Activated CD4-positive, alpha-beta T cell treated with anti-CD3 and anti-CD28 coated beads for 36 hours (primary cell): ENCODE measurements around the gene THAP11. TPM values are rescaled to one million over a fixed set of nuclear protein-coding genes. Genes with fewer than 3 reads are reported as not detected.
"Not testable (repeated sequence)": the region's sequence is repeated elsewhere in the genome, so short reads cannot be mapped to it uniquely, and the experiment has no call there.

Experiments
- ATAC-seq: fragments of 200-7000 bp; cut with Tn5 transposase; one replicate; pipeline ENCODE4 v1.10.0; 2021; ENCODE audit warnings: mild to moderate bottlenecking, moderate library complexity
- CTCF ChIA-PET: fragments of 350-600 bp; sonication (Branson Sonifier 250); formaldehyde crosslinking; loops from one replicate; lab custom pipeline; 2021; ENCODE audit warnings: antibody characterized with exemption; lab: Charles Lee
- POLR2A ChIA-PET: fragments of 350-600 bp; sonication (Branson Sonifier 250); formaldehyde crosslinking; loops from one replicate; lab custom pipeline; 2021; ENCODE audit warnings: antibody characterized with exemption, inconsistent platforms; lab: Charles Lee
- DNase-seq: peaks from one replicate; pipeline ENCODE4 v3.0.0-alpha.2; 2020
- H3K27ac Mint-ChIP-seq: one replicate; pipeline ENCODE4 v1.8.0; 2021; ENCODE audit warnings: mixed read lengths
- H3K27me3 Mint-ChIP-seq: one replicate; pipeline ENCODE4 v1.8.0; 2021; ENCODE audit warnings: mixed read lengths
- H3K36me3 Mint-ChIP-seq: one replicate; pipeline ENCODE4 v1.8.0; 2021; ENCODE audit warnings: low read depth, mixed read lengths
- H3K4me1 Mint-ChIP-seq: one replicate; pipeline ENCODE4 v1.8.0; 2021; ENCODE audit warnings: mixed read lengths
- H3K4me3 Mint-ChIP-seq: one replicate; pipeline ENCODE4 v1.8.0; 2021; ENCODE audit warnings: mild to moderate bottlenecking, moderate library complexity, mixed read lengths
- H3K9me3 Mint-ChIP-seq: one replicate; pipeline ENCODE4 v1.8.0; 2021; ENCODE audit warnings: low read depth, mixed read lengths
- intact Hi-C, 2 experiments: fragments of 100-400 bp; cut with DNase I in 1 of 2; cut with micrococcal nuclease in 1 of 2; formaldehyde crosslinking; loops; one replicate each; pipeline versions ENCODE4 v1.14.2 to v1.15.1; 2022 to 2024; cut with DNase I, micrococcal nuclease
- total RNA-seq, 2 experiments: library from RNA; stranded (reverse); gene quantifications; one replicate each; pipeline ENCODE4 v1.2.3, GENCODE V29; 2021

THAP11 gene
- total RNA-seq, 2 experiments from 2014 or later, result 31.8 to 34.5 TPM

DNA sequence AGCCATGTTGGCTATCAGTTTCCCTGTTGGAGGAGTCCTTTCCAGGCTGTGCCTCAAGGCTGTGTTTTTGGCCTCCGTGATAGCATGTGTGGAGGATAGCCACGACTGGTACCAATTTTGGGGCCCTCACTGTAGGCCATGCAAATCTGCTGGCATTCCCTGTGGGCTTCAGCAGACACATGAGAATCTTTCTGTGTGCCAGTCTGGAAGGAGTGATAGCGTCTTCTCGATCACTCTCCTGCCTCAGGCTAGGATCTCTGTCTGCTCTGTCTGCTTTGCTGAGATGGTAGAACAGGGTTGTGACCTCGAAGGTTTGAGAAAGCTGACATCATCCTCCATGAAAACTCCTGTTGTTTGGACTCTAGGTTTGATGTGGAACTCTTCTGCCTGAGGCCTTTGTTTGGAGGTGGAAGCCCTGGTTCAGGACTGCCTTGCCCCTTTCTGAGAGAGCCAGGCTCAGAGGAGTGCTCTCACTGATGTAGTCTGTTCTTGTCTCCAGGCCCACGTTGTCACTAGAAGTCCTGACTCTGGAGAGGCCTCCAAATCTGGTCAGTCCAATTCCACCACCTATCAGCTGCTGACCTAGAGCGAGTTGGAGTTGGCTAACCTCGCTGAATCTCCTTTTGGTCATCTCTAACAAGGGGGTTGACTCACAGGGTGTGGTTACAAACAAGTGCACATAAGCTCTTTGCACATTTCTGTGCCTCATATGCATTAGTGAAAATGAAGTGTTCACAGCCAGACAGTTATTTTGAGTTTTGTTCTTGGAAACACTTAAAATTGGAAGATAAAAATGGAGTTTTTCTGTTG lies 18.7 kb downstream of the THAP11 start:
- no peak overlapping the region for H3K4me3 Mint-ChIP-seq
- intact Hi-C loops, result no loop called here
- H3K9me3 Mint-ChIP-seq, result no peaks in the 10 kb centered on the region
- CTCF ChIA-PET, result interaction anchor here (0.6 to 4.9 kb wide), 5 partner anchors 15 to 151 kb away, joined by 3 to 22 read pairs (median 5); no protein-coding TSS in a partner anchor
- peak overlapping the region; percentile 19 for H3K27ac Mint-ChIP-seq
- DNase-seq (no peak), ATAC-seq (no peak)
- no peaks in the 10 kb centered on the region for H3K27me3 Mint-ChIP-seq
- H3K4me1 Mint-ChIP-seq, result peaks cover 20% of the 10 kb centered on the region
- peaks cover 15% of the 10 kb centered on the region for H3K36me3 Mint-ChIP-seq
- POLR2A ChIA-PET, result no interaction called here

DNA sequence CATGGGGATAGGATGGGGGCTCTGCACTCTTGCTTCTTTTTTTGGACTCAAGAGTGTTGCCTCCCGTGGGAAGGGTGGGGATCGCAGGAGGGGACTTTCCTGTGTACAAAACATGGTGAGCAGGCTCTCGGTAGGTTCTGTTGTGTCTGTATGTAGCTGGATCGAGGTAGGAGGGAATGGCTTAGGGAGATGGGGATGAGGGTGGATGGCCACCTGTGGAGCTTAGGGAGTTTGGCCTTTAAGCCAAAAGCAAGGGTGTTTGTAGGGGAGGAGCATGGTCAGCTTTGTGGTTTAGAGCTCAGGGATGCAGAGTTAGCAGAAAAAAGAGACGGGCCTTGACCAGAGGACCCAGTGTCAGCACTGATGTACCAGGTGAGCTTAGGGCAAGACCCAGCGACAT lies 19.8 kb downstream of the THAP11 start:
- H3K27ac Mint-ChIP-seq, result peak overlapping the region; percentile 16
- ChIA-PET CTCF (interaction anchor here (0.6 to 4.9 kb wide), 6 partner anchors 15 to 304 kb away, joined by 3 to 22 read pairs (median 4); no protein-coding TSS in a partner anchor), POLR2A (interaction anchor here (0.9 kb wide), 1 partner anchor 12 kb away, joined by 4 read pairs; no protein-coding TSS in a partner anchor)
- DNase-seq (no peak), ATAC-seq (no peak)
- intact Hi-C loops, result no loop called here
- H3K9me3 Mint-ChIP-seq, result no peaks in the 10 kb centered on the region
- no peaks in the 10 kb centered on the region for H3K27me3 Mint-ChIP-seq
- peaks cover 15% of the 10 kb centered on the region for H3K4me1 Mint-ChIP-seq
- no peak overlapping the region for H3K4me3 Mint-ChIP-seq
- peaks cover 17% of the 10 kb centered on the region for H3K36me3 Mint-ChIP-seq

DNA sequence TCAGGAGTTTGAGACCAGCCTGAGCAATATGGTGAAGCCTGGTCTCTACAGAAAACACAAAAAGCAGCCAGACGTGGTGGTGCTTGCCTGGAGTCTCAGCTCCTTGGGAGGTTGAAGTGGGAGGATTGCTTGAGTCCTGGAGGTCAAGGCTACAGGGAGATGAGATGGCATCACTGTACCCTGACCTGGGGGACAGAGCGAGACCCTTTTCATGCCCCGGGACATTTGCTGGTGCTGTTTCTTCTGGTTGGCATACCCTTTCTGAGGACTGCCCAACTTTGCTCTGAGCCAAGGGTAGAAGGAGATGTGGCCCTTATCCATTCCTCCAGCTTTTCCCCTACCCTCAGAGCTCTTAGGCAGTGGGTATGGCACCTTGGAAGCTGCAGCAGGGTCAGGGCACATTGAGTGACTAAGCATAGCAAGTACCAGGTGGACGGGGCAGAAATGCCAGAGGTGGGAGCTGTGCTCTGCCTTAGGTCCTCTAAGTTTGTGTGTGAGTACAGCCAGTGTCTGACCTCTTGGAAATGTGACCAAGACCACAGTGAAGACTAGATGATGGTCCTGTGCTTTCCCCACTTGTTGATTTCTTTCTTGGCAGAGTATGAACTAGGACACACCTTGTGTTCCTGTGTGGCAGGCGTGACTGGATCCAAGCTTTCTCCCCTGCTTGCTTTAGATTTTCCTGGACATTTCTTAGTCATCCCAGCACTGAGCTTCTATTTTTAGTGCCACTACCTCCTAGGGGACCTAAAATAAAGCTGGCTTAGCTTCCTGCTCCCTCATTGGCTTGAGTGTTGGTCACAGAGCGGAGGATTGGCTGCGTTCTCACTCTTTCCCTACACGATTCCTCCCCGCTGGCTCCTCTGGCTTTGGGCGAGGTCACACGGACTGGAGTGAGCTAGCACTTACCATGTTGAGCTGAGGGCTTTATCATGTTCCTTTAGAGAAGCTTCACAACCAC lies 20.8 kb downstream of the THAP11 start:
- Mint-ChIP-seq H3K4me3 (no peak overlapping the region), H3K4me1 (peaks cover 6% of the 10 kb centered on the region), H3K36me3 (peaks cover 15% of the 10 kb centered on the region), H3K27me3 (no peaks in the 10 kb centered on the region), H3K9me3 (no peaks in the 10 kb centered on the region), H3K27ac (no peak overlapping the region)
- CTCF ChIA-PET, result interaction anchor here (0.5 to 4.9 kb wide), 10 partner anchors 10 to 303 kb away, joined by 3 to 22 read pairs (median 3); no protein-coding TSS in a partner anchor
- intact Hi-C loops, result no loop called here
- no peak for DNase-seq
- ATAC-seq, result no peak
- POLR2A ChIA-PET, result interaction anchor here (0.6 to 0.9 kb wide), 4 partner anchors 13 to 25 kb away, joined by 3 to 4 read pairs (median 4); no protein-coding TSS in a partner anchor

DNA sequence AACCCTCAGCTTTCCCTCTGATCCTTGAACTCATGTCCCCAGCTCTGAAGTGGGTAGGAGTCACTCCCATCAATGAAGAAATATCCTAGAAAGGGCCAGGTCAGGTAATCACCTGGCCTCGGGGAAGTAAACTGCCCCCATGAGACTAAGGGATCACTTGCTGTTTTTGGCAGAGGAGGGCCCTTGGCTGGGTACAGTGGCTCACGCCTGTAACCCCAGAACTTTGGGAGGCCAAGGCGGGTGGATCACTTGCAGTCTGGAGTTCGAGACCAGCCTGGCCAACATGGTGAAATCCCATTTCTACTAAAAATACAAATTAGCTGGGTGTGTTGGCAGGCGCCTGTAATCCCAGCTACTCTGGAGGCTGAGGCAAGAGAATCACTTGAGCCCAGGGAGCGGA lies 21.9 kb downstream of the THAP11 start:
- H3K36me3 Mint-ChIP-seq, result peaks cover 15% of the 10 kb centered on the region
- POLR2A ChIA-PET, result interaction anchor here (0.6 to 0.8 kb wide), 2 partner anchors 16 to 19 kb away, joined by 3 read pairs; no protein-coding TSS in a partner anchor
- H3K4me3 Mint-ChIP-seq, H3K27me3 Mint-ChIP-seq, ATAC-seq, DNase-seq, H3K27ac Mint-ChIP-seq, H3K4me1 Mint-ChIP-seq, intact Hi-C loops, H3K9me3 Mint-ChIP-seq: not testable (repeated sequence)
- CTCF ChIA-PET, result interaction anchor here (4.9 kb wide), 1 partner anchor 47 kb away, joined by 22 read pairs; no protein-coding TSS in a partner anchor

DNA sequence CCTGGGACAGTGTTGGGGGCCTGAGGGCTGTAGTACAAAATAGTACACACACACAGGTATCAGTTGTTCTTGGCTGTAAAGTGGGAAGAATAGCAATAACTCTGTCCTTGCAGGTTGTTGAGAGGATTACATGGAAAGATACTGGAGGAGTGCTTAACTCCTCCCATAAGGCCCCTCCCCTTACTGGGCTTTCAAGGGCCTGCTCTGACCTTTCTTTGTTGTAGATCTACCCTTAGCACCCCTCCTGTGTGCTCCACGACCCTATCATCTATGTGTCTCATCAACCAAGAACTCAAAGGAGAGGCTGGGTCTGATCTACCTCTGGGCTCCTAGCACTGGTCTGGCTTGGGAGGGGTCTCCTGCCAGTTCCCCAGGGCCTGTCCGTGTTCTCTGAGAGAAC lies 22.5 kb downstream of the THAP11 start:
- peak; percentile 26 for ATAC-seq
- ChIA-PET CTCF (interaction anchor here (4.9 kb wide), 1 partner anchor 48 kb away, joined by 22 read pairs; no protein-coding TSS in a partner anchor), POLR2A (interaction anchor here (0.6 kb wide), 1 partner anchor 15 kb away, joined by 3 read pairs; no protein-coding TSS in a partner anchor)
- no peak overlapping the region for H3K4me3 Mint-ChIP-seq
- intact Hi-C loops, result no loop called here
- H3K9me3 Mint-ChIP-seq, result no peaks in the 10 kb centered on the region
- no peaks in the 10 kb centered on the region for H3K27me3 Mint-ChIP-seq
- no peak for DNase-seq
- no peaks in the 10 kb centered on the region for H3K4me1 Mint-ChIP-seq
- peak overlapping the region; percentile 15 for H3K27ac Mint-ChIP-seq
- peaks cover 15% of the 10 kb centered on the region for H3K36me3 Mint-ChIP-seq

DNA sequence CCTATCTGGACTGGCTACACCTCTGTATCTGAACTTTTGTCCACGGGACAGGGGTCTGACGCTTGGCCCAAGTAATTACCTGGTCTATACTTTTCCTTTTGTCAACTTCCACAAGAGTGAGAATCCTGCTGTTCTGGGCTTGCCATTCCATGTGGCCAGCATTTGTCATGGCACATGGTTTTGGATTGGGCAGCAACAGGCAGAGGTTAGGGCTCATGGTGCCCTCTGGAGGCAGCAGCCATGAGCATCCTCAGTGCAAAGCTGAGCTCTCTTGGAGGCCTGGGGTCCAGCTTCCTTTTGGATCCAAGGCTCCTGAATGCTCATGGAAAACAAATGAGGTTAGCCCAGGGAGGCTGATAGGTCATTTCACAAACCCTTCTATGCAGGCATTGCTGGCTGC lies 23.2 kb downstream of the THAP11 start:
- Mint-ChIP-seq H3K4me1 (no peaks in the 10 kb centered on the region), H3K9me3 (no peaks in the 10 kb centered on the region), H3K27me3 (no peaks in the 10 kb centered on the region), H3K36me3 (peaks cover 15% of the 10 kb centered on the region), H3K27ac (no peak overlapping the region), H3K4me3 (no peak overlapping the region)
- POLR2A ChIA-PET, result interaction anchor here (0.7 kb wide), 1 partner anchor 409 kb away, joined by 4 read pairs; no protein-coding TSS in a partner anchor
- intact Hi-C loops, result loop anchor here (1.0 kb wide), 1 partner anchor 49 kb away; no protein-coding TSS in a partner anchor
- CTCF ChIA-PET, result interaction anchor here (0.8 to 4.9 kb wide), 3 partner anchors 49 to 116 kb away, joined by 3 to 22 read pairs (median 5); partner anchors contain the start of gene RANBP10
- ATAC-seq (peak; percentile 70), DNase-seq (peak; percentile 46)

DNA sequence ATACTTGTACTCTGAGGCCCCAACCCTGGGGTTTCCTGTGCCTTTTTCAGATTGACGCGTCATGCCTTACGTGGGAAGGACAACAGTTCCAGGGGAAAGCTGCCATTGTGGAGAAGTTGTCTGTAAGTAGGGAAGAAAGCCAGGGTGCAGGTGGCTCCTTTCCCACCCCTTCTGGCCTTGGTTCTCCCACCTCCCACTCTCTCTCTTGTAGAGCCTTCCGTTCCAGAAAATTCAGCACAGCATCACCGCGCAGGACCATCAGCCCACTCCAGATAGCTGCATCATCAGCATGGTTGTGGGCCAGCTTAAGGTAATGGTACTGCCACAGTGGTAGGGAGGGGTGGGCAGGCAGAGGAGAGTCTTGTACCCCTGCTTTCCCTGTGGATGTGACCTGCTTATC lies 26.2 kb downstream of the THAP11 start:
- no peak overlapping the region for H3K4me3 Mint-ChIP-seq
- peaks cover 8% of the 10 kb centered on the region for H3K36me3 Mint-ChIP-seq
- no peaks in the 10 kb centered on the region for H3K9me3 Mint-ChIP-seq
- ChIA-PET CTCF (interaction anchor here (1.4 kb wide), 1 partner anchor 52 kb away, joined by 4 read pairs; no protein-coding TSS in a partner anchor), POLR2A (no interaction called here)
- ATAC-seq (no peak), DNase-seq (no peak)
- intact Hi-C loops, result no loop called here
- no peaks in the 10 kb centered on the region for H3K27me3 Mint-ChIP-seq
- H3K27ac Mint-ChIP-seq, result no peak overlapping the region
- peaks cover 7% of the 10 kb centered on the region for H3K4me1 Mint-ChIP-seq

DNA sequence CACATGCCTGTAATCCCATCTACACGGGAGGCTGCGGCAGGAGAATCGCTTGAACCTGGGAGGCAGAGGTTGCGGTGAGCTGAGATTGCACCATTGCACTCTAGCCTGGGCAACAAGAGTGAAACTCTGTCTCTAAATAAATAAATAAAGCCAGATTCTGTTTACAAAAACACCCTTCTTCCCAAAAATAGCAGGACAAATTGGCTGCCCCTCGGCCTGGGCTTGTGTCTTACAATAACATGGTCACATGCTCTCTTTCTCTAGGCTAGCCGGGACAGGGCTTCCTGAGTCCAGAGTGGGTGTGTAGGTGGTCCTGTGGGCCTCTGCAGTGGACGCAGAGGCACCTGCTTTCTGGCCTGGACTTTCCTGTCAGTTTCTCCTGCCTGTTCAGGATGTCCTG lies 27.5 kb downstream of the THAP11 start:
- Mint-ChIP-seq H3K4me1 (peaks cover 17% of the 10 kb centered on the region), H3K27ac (no peak overlapping the region), H3K9me3 (no peaks in the 10 kb centered on the region), H3K36me3 (peaks cover 8% of the 10 kb centered on the region), H3K4me3 (no peak overlapping the region), H3K27me3 (no peaks in the 10 kb centered on the region)
- no peak for DNase-seq
- intact Hi-C loops, result no loop called here
- CTCF ChIA-PET, result no interaction called here
- POLR2A ChIA-PET, result no interaction called here
- ATAC-seq, result no peak

DNA sequence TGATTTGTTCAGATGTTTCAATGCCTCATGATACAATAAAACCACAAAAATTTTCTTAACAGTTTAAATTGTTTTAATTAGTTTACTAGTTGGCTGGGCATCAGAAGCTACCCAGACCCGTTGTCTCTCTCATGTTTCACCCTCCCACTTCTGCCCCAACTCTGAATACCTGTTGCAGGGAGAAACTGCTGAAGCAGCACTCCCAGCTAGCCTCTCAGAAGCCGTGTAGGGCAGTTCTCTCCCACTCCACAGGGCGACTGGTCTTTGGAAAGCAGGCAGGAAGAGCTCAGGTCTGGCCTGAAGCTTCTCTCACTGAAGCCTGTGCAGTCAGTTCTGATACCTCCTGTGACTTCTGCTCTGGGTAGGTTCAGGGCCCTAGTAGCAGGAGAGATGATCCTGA lies 29.1 kb downstream of the THAP11 start:
- no peak for ATAC-seq
- CTCF ChIA-PET, result interaction anchor here (0.7 to 1.9 kb wide), 6 partner anchors 13 to 64 kb away, joined by 3 to 6 read pairs (median 3); no protein-coding TSS in a partner anchor
- peaks cover 30% of the 10 kb centered on the region for H3K4me1 Mint-ChIP-seq

DNA sequence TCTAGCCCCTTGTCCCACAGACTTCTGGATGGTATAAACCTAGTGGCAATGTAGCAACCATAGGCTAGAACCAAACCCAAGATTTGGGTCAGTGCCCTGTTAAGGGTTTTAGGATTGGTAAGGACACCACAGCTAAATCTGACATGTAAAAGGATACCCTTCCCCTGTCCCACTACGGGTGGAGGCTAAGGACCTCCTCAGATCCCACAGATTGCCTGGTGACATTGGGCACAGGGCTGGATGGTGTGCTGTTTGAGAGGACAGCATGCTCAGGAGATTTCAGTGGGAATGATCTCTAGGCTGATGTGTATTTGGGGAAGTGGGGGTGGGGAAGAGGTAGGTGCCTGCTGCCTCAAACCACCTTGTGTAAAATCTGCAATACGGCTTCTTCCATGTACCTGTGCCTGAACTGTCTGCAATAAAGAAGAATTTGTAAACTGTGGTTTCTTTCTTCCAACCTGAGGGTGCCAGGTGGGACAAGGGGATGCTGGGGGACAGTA lies 30.1 kb downstream of the THAP11 start:
- intact Hi-C loops, result loop anchor here in 1 of 2 experiments (2.0 kb wide), 1 partner anchor 25 kb away; the partner anchor contains the start of genes CENPT and NUTF2
- peak overlapping the region; percentile 77 for H3K4me3 Mint-ChIP-seq
- H3K4me1 Mint-ChIP-seq, result peaks cover 30% of the 10 kb centered on the region
- ChIA-PET POLR2A (interaction anchor here (1.2 kb wide), 1 partner anchor 26 kb away, joined by 3 read pairs; the partner anchor contains the start of gene NUTF2), CTCF (interaction anchor here (0.5 to 1.9 kb wide), 6 partner anchors 18 to 351 kb away, joined by 3 to 6 read pairs (median 3); no protein-coding TSS in a partner anchor)
- H3K27me3 Mint-ChIP-seq, result no peaks in the 10 kb centered on the region
- no peaks in the 10 kb centered on the region for H3K9me3 Mint-ChIP-seq
- ATAC-seq (no peak), DNase-seq (no peak)
- peak overlapping the region; percentile 82 for H3K27ac Mint-ChIP-seq
- H3K36me3 Mint-ChIP-seq, result peaks cover 9% of the 10 kb centered on the region

More for the DNA sequence above, 29.1 kb downstream of the THAP11 start:
- no peaks in the 10 kb centered on the region for H3K9me3 Mint-ChIP-seq
- no peak overlapping the region for H3K27ac Mint-ChIP-seq
- no peak for DNase-seq
- intact Hi-C loops, result no loop called here
- POLR2A ChIA-PET, result interaction anchor here (1.2 kb wide), 1 partner anchor 25 kb away, joined by 3 read pairs; the partner anchor contains the start of gene NUTF2
- H3K27me3 Mint-ChIP-seq, result no peaks in the 10 kb centered on the region
- H3K36me3 Mint-ChIP-seq, result peaks cover 6% of the 10 kb centered on the region
- no peak overlapping the region for H3K4me3 Mint-ChIP-seq
